NCI-H2171 (cell line): ENCODE data around the gene ABLIM3.

Source experiments
- DNase-seq: peaks from one replicate; lab custom pipeline; 2025; lab: John Stamatoyannopoulos, UW

ABLIM3 gene

GRCh38 chr5:149141224-149141956 is at the start of gene ABLIM3:
ABLIM3 (plus strand) TSS chr5:149141493; CDS start chr5:149142096, 603 bp downstream.
- peak; percentile 6 for DNase-seq

GRCh38 chr5:149093625-149094024 is 47.7 kb upstream of the ABLIM3 start:
- DNase-seq = no peak

GRCh38 chr5:149094996-149095395 is 46.3 kb upstream of the ABLIM3 start:
- no peak for DNase-seq

GRCh38 chr5:149099920-149100319 is 41.4 kb upstream of the ABLIM3 start:
- DNase-seq = no peak

- DNase-seq = no peak
Observed at GRCh38 chr5:149100331-149100730, 41.0 kb upstream of the ABLIM3 start.

- DNase-seq = no peak
Observed at GRCh38 chr5:149108651-149109280, 32.5 kb upstream of the ABLIM3 start.

- DNase-seq = no peak
Observed at GRCh38 chr5:149110406-149110805, 30.9 kb upstream of the ABLIM3 start.

- DNase-seq = no peak
Observed at GRCh38 chr5:149113669-149114068, 27.6 kb upstream of the ABLIM3 start.

- no peak for DNase-seq
Observed at GRCh38 chr5:149114403-149115312, 26.6 kb upstream of the ABLIM3 start.

GRCh38 chr5:149117970-149118369 is 23.3 kb upstream of the ABLIM3 start:
- no peak for DNase-seq

GRCh38 chr5:149118463-149118862 is 22.8 kb upstream of the ABLIM3 start:
- no peak for DNase-seq

GRCh38 chr5:149121145-149121544 is 20.1 kb upstream of the ABLIM3 start:
- DNase-seq = no peak

GRCh38 chr5:149123211-149123610 is 18.1 kb upstream of the ABLIM3 start:
- no peak for DNase-seq

GRCh38 chr5:149125386-149125891 is 15.9 kb upstream of the ABLIM3 start:
- no peak for DNase-seq

- DNase-seq = no peak
Observed at GRCh38 chr5:149126906-149127305, 14.4 kb upstream of the ABLIM3 start.

GRCh38 chr5:149127394-149127955 is 13.8 kb upstream of the ABLIM3 start:
- no peak for DNase-seq

- no peak for DNase-seq
Observed at GRCh38 chr5:149128023-149128875, 13.0 kb upstream of the ABLIM3 start.

GRCh38 chr5:149129181-149129580 is 12.1 kb upstream of the ABLIM3 start:
- no peak for DNase-seq

- no peak for DNase-seq
Observed at GRCh38 chr5:149130121-149130914, 11.0 kb upstream of the ABLIM3 start.

- no peak for DNase-seq
Observed at GRCh38 chr5:149132474-149132873, 8.8 kb upstream of the ABLIM3 start.
